NB4 (cell line): ENCODE measurements around the gene CAMTA1.

Experiments used
- DNase-seq: peaks from one replicate; pipeline ENCODE4 v3.0.0; 2010; ENCODE audit warnings: low read depth
- H3K4me3 ChIP-seq: one replicate; pipeline ENCODE4 v1.5.1; 2011; ENCODE audit warnings: mild to moderate bottlenecking, low read depth, low read length, moderate library complexity
- CTCF ChIP-seq: IDR thresholded peaks from one replicate; pipeline ENCODE4 v1.5.1; 2012; ENCODE audit warnings: low read depth, low read length
- MAX ChIP-seq: IDR thresholded peaks from 2 replicates; pipeline ENCODE4 v1.6.1; 2011; ENCODE audit warnings: low read depth, low read length
- MYC ChIP-seq: IDR thresholded peaks from 2 replicates; pipeline ENCODE4 v1.6.1; 2011; ENCODE audit warnings: low read depth, low read length
- POLR2A ChIP-seq: IDR thresholded peaks from 2 replicates; pipeline ENCODE4 v1.6.1; 2011; ENCODE audit warnings: mild to moderate bottlenecking; ENCODE audit not compliant: insufficient read length; ENCODE audit errors: extremely low read depth

Gene CAMTA1

GRCh38 chr1:7652515-7653098 is 867.4 kb downstream of the CAMTA1 start:
- no peak for TF ChIP-seq POLR2A
- no peak for TF ChIP-seq MAX
- H3K4me3 ChIP-seq: no peak overlapping the region
- no peak for DNase-seq

GRCh38 chr1:7654725-7655124 is 869.5 kb downstream of the CAMTA1 start:
- no peak for DNase-seq
- no peak for TF ChIP-seq POLR2A
- TF ChIP-seq MYC: no peak
- no peak for TF ChIP-seq CTCF
- no peak overlapping the region for H3K4me3 ChIP-seq

GRCh38 chr1:7655354-7655753 is 870.1 kb downstream of the CAMTA1 start:
- TF ChIP-seq CTCF: no peak
- no peak for TF ChIP-seq MYC
- no peak for TF ChIP-seq MAX
- no peak for TF ChIP-seq POLR2A

GRCh38 chr1:7656557-7657215 is 871.4 kb downstream of the CAMTA1 start:
- no peak for TF ChIP-seq POLR2A
- TF ChIP-seq MYC: no peak
- no peak for TF ChIP-seq MAX
- TF ChIP-seq CTCF: no peak
- H3K4me3 ChIP-seq: no peak overlapping the region
- no peak for DNase-seq

More at GRCh38 chr1:7655354-7655753, 870.1 kb downstream of the CAMTA1 start:
- no peak overlapping the region for H3K4me3 ChIP-seq
- no peak for DNase-seq

- TF ChIP-seq POLR2A (no peak), MAX (no peak), CTCF (no peak), MYC (no peak)
Observed at GRCh38 chr1:7657287-7658016, 872.2 kb downstream of the CAMTA1 start.

GRCh38 chr1:7658099-7658498 is 872.8 kb downstream of the CAMTA1 start:
- no peak for DNase-seq
- no peak overlapping the region for H3K4me3 ChIP-seq
- TF ChIP-seq MAX (no peak), MYC (no peak), POLR2A (no peak), CTCF (no peak)

More at GRCh38 chr1:7657287-7658016, 872.2 kb downstream of the CAMTA1 start:
- no peak overlapping the region for H3K4me3 ChIP-seq
- DNase-seq: no peak
